GM19395 (cell line): ENCODE results near the gene SAT2.

Experiments used
- ATAC-seq: cut with Tn5 transposase; IDR thresholded peaks from one replicate; pipeline ENCODE4 v1.9.1; 2021; ENCODE audit warnings: mild to moderate bottlenecking, moderate library complexity; ENCODE audit not compliant: unreplicated experiment

SAT2 gene

GRCh38 chr17:7592422-7593021 is 35.1 kb downstream of the SAT2 start:
- ATAC-seq: no peak

- ATAC-seq: no peak
Measured at GRCh38 chr17:7591596-7591995, 36.0 kb downstream of the SAT2 start.

GRCh38 chr17:7590743-7591142 is 36.9 kb downstream of the SAT2 start:
- ATAC-seq: no peak

GRCh38 chr17:7589891-7590691 is 37.5 kb downstream of the SAT2 start, which contains the start of gene SOX15:
TSS of gene SOX15 (minus strand) at chr17:7590094. CDS start at chr17:7589676, 418 bp downstream.
- no peak for ATAC-seq

- no peak for ATAC-seq
Measured at GRCh38 chr17:7589204-7589868, 38.3 kb downstream of the SAT2 start.

- no peak for ATAC-seq
Measured at GRCh38 chr17:7588553-7589203, 38.9 kb downstream of the SAT2 start.

- ATAC-seq: no peak
Measured at GRCh38 chr17:7587420-7588151, 40.0 kb downstream of the SAT2 start.

GRCh38 chr17:7586673-7587419 is 40.8 kb downstream of the SAT2 start:
- ATAC-seq: no peak

- peak; percentile 67 for ATAC-seq
Measured at GRCh38 chr17:7583253-7584109, 44.1 kb downstream of the SAT2 start, which contains the start of gene MPDU1. TSS of gene MPDU1 (plus strand) at chr17:7583852. CDS start at chr17:7583863, 11 bp downstream.

GRCh38 chr17:7582396-7583252 is 45.0 kb downstream of the SAT2 start:
- ATAC-seq: no peak

GRCh38 chr17:7580604-7581575 is 46.7 kb downstream of the SAT2 start:
- no peak for ATAC-seq

GRCh38 chr17:7579834-7580603 is 47.6 kb downstream of the SAT2 start:
- no peak for ATAC-seq

- ATAC-seq: peak; percentile 41
Measured at GRCh38 chr17:7579001-7579833, 48.4 kb downstream of the SAT2 start, which contains the start of gene CD68. TSS of gene CD68 (plus strand) at chr17:7579638. CDS start at chr17:7579678, 40 bp downstream.

GRCh38 chr17:7577327-7578199 is 50.1 kb downstream of the SAT2 start:
- ATAC-seq: no peak
